Activated B cell treated with CpG ODN at 0.5 μM for 24 hours (primary cell): ENCODE measurements around the gene RAC2. TPM values are rescaled to one million over a fixed set of nuclear protein-coding genes. Genes with fewer than 3 reads are reported as not detected.

ENCODE experiments used
- ATAC-seq: fragments of 200-7000 bp; cut with Tn5 transposase; one replicate; pipeline ENCODE4 v1.10.0; 2021; ENCODE audit warnings: low read depth, mild to moderate bottlenecking, moderate library complexity
- CTCF ChIA-PET: fragments of 350-600 bp; sonication (Branson Sonifier 250); formaldehyde crosslinking; loops from one replicate; lab custom pipeline; 2021; ENCODE audit warnings: antibody characterized with exemption; lab: Charles Lee
- POLR2A ChIA-PET: fragments of 350-600 bp; sonication (Branson Sonifier 250); formaldehyde crosslinking; loops from one replicate; lab custom pipeline; 2021; ENCODE audit warnings: antibody characterized with exemption; lab: Charles Lee
- DNase-seq: peaks from one replicate; pipeline ENCODE4 v3.0.0; 2022
- H3K27ac Mint-ChIP-seq: one replicate; pipeline ENCODE4 v1.8.0; 2020; ENCODE audit warnings: mixed read lengths
- H3K27me3 Mint-ChIP-seq: one replicate; pipeline ENCODE4 v1.8.0; 2021; ENCODE audit warnings: mixed read lengths
- H3K36me3 Mint-ChIP-seq: one replicate; pipeline ENCODE4 v1.8.0; 2021; ENCODE audit warnings: low read depth, mixed read lengths
- H3K4me1 Mint-ChIP-seq: one replicate; pipeline ENCODE4 v1.8.0; 2021; ENCODE audit warnings: mixed read lengths
- H3K4me3 Mint-ChIP-seq: one replicate; pipeline ENCODE4 v1.8.0; 2020; ENCODE audit warnings: mild to moderate bottlenecking, mixed read lengths
- H3K9me3 Mint-ChIP-seq: one replicate; pipeline ENCODE4 v1.8.0; 2020; ENCODE audit warnings: mixed read lengths
- CTCF ChIP-seq: fragments of 200-600 bp; IDR thresholded peaks from one replicate; pipeline ENCODE4 v1.8.0; 2022; ENCODE audit warnings: antibody characterized with exemption, mild to moderate bottlenecking
- intact Hi-C: fragments of 100-400 bp; cut with micrococcal nuclease; formaldehyde crosslinking; loops from one replicate; pipeline ENCODE4 v1.15.1; 2024
- total RNA-seq: library from RNA; stranded (reverse); gene quantifications from 2 replicates; pipeline ENCODE4 v1.2.3, GENCODE V29; 2022

Gene RAC2
- total RNA-seq, 1 donor from 2014 or later = 557 TPM

GRCh38 chr22:37187552-37187890, 56.5 kb downstream of the RAC2 start:
- Mint-ChIP-seq H3K4me1 (peaks cover 9% of the 10 kb centered on the region), H3K27me3 (no peaks in the 10 kb centered on the region), H3K27ac (no peak overlapping the region), H3K36me3 (peaks cover 7% of the 10 kb centered on the region), H3K4me3 (no peak overlapping the region), H3K9me3 (no peaks in the 10 kb centered on the region)
- intact Hi-C loops = no loop called here
- ChIA-PET CTCF (no interaction called here), POLR2A (no interaction called here)
- ATAC-seq (no peak), DNase-seq (no peak)
- TF ChIP-seq CTCF = no peak

GRCh38 chr22:37186997-37187522, 57.0 kb downstream of the RAC2 start:
- CTCF ChIA-PET = no interaction called here
- H3K9me3 Mint-ChIP-seq = no peaks in the 10 kb centered on the region
- no peak for TF ChIP-seq CTCF
- ATAC-seq (no peak), DNase-seq (no peak)
- intact Hi-C loops = no loop called here
- peaks cover 7% of the 10 kb centered on the region for H3K36me3 Mint-ChIP-seq
- POLR2A ChIA-PET = no interaction called here
- no peaks in the 10 kb centered on the region for H3K27me3 Mint-ChIP-seq
- peaks cover 9% of the 10 kb centered on the region for H3K4me1 Mint-ChIP-seq
- no peak overlapping the region for H3K4me3 Mint-ChIP-seq
- H3K27ac Mint-ChIP-seq = no peak overlapping the region

- Mint-ChIP-seq H3K36me3 (peaks cover 7% of the 10 kb centered on the region), H3K9me3 (no peaks in the 10 kb centered on the region), H3K4me3 (no peak overlapping the region), H3K27me3 (no peaks in the 10 kb centered on the region), H3K27ac (no peak overlapping the region), H3K4me1 (peaks cover 9% of the 10 kb centered on the region)
- ATAC-seq (peak; percentile 61), DNase-seq (no peak)
- POLR2A ChIA-PET = no interaction called here
- no peak for TF ChIP-seq CTCF
- intact Hi-C loops = no loop called here
- CTCF ChIA-PET = no interaction called here
Measured at GRCh38 chr22:37186228-37186996, 57.7 kb downstream of the RAC2 start.

GRCh38 chr22:37185646-37186227, 58.3 kb downstream of the RAC2 start:
- Mint-ChIP-seq H3K4me3 (no peak overlapping the region), H3K27me3 (no peaks in the 10 kb centered on the region), H3K36me3 (peaks cover 7% of the 10 kb centered on the region), H3K27ac (no peak overlapping the region), H3K9me3 (no peaks in the 10 kb centered on the region), H3K4me1 (peaks cover 9% of the 10 kb centered on the region)
- DNase-seq (no peak), ATAC-seq (no peak)
- ChIA-PET CTCF (no interaction called here), POLR2A (no interaction called here)
- intact Hi-C loops = no loop called here
- TF ChIP-seq CTCF = no peak

GRCh38 chr22:37184816-37185541, 59.1 kb downstream of the RAC2 start:
- intact Hi-C loops = no loop called here
- ATAC-seq (no peak), DNase-seq (no peak)
- Mint-ChIP-seq H3K4me1 (peaks cover 9% of the 10 kb centered on the region), H3K4me3 (no peak overlapping the region), H3K27me3 (no peaks in the 10 kb centered on the region), H3K36me3 (peaks cover 7% of the 10 kb centered on the region), H3K9me3 (no peaks in the 10 kb centered on the region), H3K27ac (no peak overlapping the region)
- no peak for TF ChIP-seq CTCF
- CTCF ChIA-PET = no interaction called here
- POLR2A ChIA-PET = no interaction called here
